ENCODE data around the gene WNT2.

The WNT2 gene

GRCh38 chr7:117322741-117323304 is at the start of gene WNT2:
Gene WNT2, minus strand, starts transcription at chr7:117323058. Its CDS starts 69 bp downstream, at chr7:117322989.
- no peak for DNase-seq

- no peak for DNase-seq
Measured at GRCh38 chr7:117372073-117372472, 49.2 kb upstream of the WNT2 start.

- DNase-seq = no peak
Measured at GRCh38 chr7:117364339-117365080, 41.7 kb upstream of the WNT2 start.

- no peak for DNase-seq
Measured at GRCh38 chr7:117362294-117362888, 39.5 kb upstream of the WNT2 start.

GRCh38 chr7:117350027-117350426 is 27.2 kb upstream of the WNT2 start:
- no peak for DNase-seq

- no peak for DNase-seq
Measured at GRCh38 chr7:117349570-117349969, 26.7 kb upstream of the WNT2 start.

GRCh38 chr7:117347962-117348672 is 25.3 kb upstream of the WNT2 start:
- no peak for DNase-seq

GRCh38 chr7:117347480-117347879 is 24.6 kb upstream of the WNT2 start:
- no peak for DNase-seq

GRCh38 chr7:117346161-117346560 is 23.3 kb upstream of the WNT2 start:
- no peak for DNase-seq

- DNase-seq = no peak
Measured at GRCh38 chr7:117338020-117338419, 15.2 kb upstream of the WNT2 start.

- DNase-seq = no peak
Measured at GRCh38 chr7:117333168-117333567, 10.3 kb upstream of the WNT2 start.

- no peak for DNase-seq
Measured at GRCh38 chr7:117332031-117332430, 9.2 kb upstream of the WNT2 start.

- no peak for DNase-seq
Measured at GRCh38 chr7:117325836-117326235, 3.0 kb upstream of the WNT2 start.

GRCh38 chr7:117324960-117325359 is 2.1 kb upstream of the WNT2 start:
- DNase-seq = no peak

GRCh38 chr7:117323851-117324711 is 1.2 kb upstream of the WNT2 start:
- no peak for DNase-seq

- DNase-seq = no peak
Measured at GRCh38 chr7:117323305-117323850, 520 bp upstream of the WNT2 start.

- no peak for DNase-seq
Measured at GRCh38 chr7:117320523-117320922, 2.3 kb downstream of the WNT2 start.

- no peak for DNase-seq
Measured at GRCh38 chr7:117319181-117319580, 3.7 kb downstream of the WNT2 start.

GRCh38 chr7:117313582-117313981 is 9.3 kb downstream of the WNT2 start:
- DNase-seq = no peak

GRCh38 chr7:117312593-117313580 is 10.0 kb downstream of the WNT2 start:
- DNase-seq = no peak

GRCh38 chr7:117308891-117309290 is 14.0 kb downstream of the WNT2 start:
- no peak for DNase-seq

Measured in NCI-H1436 (cell line).